ENCODE measurements around the gene MTA3. TPM values are rescaled to one million over a fixed set of nuclear protein-coding genes. Genes with fewer than 3 reads are reported as not detected.

The MTA3 gene
- total and polyA plus RNA-seq, 2 donors (not counting 3 experiments of a cell fraction or from before 2014, with no cell fraction given) = 36.3 to 53.3 TPM

- Histone ChIP-seq H3K27ac (ENCODE audit: insufficient read depth, low read depth, low read length) (no peak overlapping the region), H3K4me3 (replicated peaks in 1 of 3; ENCODE audit: insufficient read depth in 1 of 3, low read depth in 1 of 3, low read length in 3 of 3) (no peak overlapping the region), H4K20me1 (replicated peaks; ENCODE audit: control insufficient read depth, extremely low read depth, insufficient read depth, low read length) (no peaks in the 10 kb centered on the region), H3K4me1 (ENCODE audit: control insufficient read depth, extremely low read depth, insufficient read depth, low read length) (no peaks in the 10 kb centered on the region), H3K27me3 (ENCODE audit: control insufficient read depth in 2 of 2, insufficient read depth in 2 of 2, low read length in 2 of 2) (no peaks in the 10 kb centered on the region), H3K9ac (replicated peaks; ENCODE audit: extremely low read depth, insufficient read depth, low read length) (no peak overlapping the region), H2AFZ (ENCODE audit: low read depth, low read length) (no peak overlapping the region), H3K79me2 (ENCODE audit: control insufficient read depth, insufficient read depth, low read length) (no peaks in the 10 kb centered on the region), H3K9me3 (replicated peaks; ENCODE audit: control insufficient read depth, insufficient read depth, low read length) (no peaks in the 10 kb centered on the region), H3K36me3 (ENCODE audit: control insufficient read depth in 2 of 2, extremely low read depth in 1 of 2, insufficient read depth in 2 of 2, low read length in 2 of 2) (peaks cover 0 to 3% of the 10 kb centered on the region in 2 experiments), H3K9me1 (replicated peaks; ENCODE audit: control insufficient read depth, extremely low read depth, insufficient read depth, low read length) (no peaks in the 10 kb centered on the region), H3K4me2 (ENCODE audit: insufficient read depth, low read length) (no peak overlapping the region)
- intact Hi-C loops (cut with micrococcal nuclease) (no loop called here), dilution Hi-C loops (cut with MboI; ENCODE audit: extremely low pct_ligation_motif_present, low sequenced_read_pairs) (no loop called here)
- ChIA-PET POLR2A (no interaction called here), CTCF (no interaction called here)
- FAIRE-seq (no peak), DNase-seq (ENCODE audit: low read depth, low spot score) (no peak)
- TF ChIP-seq JUN (IDR thresholded peaks at IDR 0.05; ENCODE audit: borderline replicate concordance, insufficient read depth, insufficient read length, low read depth) (no peak), MAX (IDR thresholded peaks at IDR 0.05; ENCODE audit: insufficient read depth, insufficient read length) (no peak)
- no TSS peak for BruUV-seq (replicated peaks)
Measured at GRCh38 chr2:42723465-42723864, 155.0 kb downstream of the MTA3 start.

GRCh38 chr2:42724886-42725285 is 156.5 kb downstream of the MTA3 start:
- peaks cover 0 to 3% of the 10 kb centered on the region in 2 experiments for H3K36me3 ChIP-seq (ENCODE audit: control insufficient read depth in 2 of 2, extremely low read depth in 1 of 2, insufficient read depth in 2 of 2, low read length in 2 of 2)
- H3K4me3 ChIP-seq (replicated peaks in 1 of 3; ENCODE audit: insufficient read depth in 1 of 3, low read depth in 1 of 3, low read length in 3 of 3) = no peak overlapping the region
- ChIA-PET POLR2A (no interaction called here), CTCF (interaction anchor here (1.4 to 1.6 kb wide), 2 partner anchors 9 to 14 kb away, joined by 3 to 4 read pairs; no protein-coding TSS in a partner anchor)
- H3K4me1 ChIP-seq (ENCODE audit: control insufficient read depth, extremely low read depth, insufficient read depth, low read length) = no peaks in the 10 kb centered on the region
- dilution Hi-C loops (cut with MboI; ENCODE audit: extremely low pct_ligation_motif_present, low sequenced_read_pairs) = no loop called here
- H2AFZ ChIP-seq (ENCODE audit: low read depth, low read length) = no peak overlapping the region
- intact Hi-C loops (cut with micrococcal nuclease) = no loop called here
- no peak overlapping the region for H3K27ac ChIP-seq (ENCODE audit: insufficient read depth, low read depth, low read length)
- DNase-seq (ENCODE audit: low read depth, low spot score) (no peak), FAIRE-seq (no peak)
- no peaks in the 10 kb centered on the region for H3K27me3 ChIP-seq (ENCODE audit: control insufficient read depth in 2 of 2, insufficient read depth in 2 of 2, low read length in 2 of 2)
- no peak overlapping the region for H3K4me2 ChIP-seq (ENCODE audit: insufficient read depth, low read length)
- no peaks in the 10 kb centered on the region for H3K79me2 ChIP-seq (ENCODE audit: control insufficient read depth, insufficient read depth, low read length)
- no peak overlapping the region for H3K9ac ChIP-seq (replicated peaks; ENCODE audit: extremely low read depth, insufficient read depth, low read length)
- H4K20me1 ChIP-seq (replicated peaks; ENCODE audit: control insufficient read depth, extremely low read depth, insufficient read depth, low read length) = no peaks in the 10 kb centered on the region
- no TSS peak for BruUV-seq (replicated peaks)
- no peak for TF ChIP-seq MAX (IDR thresholded peaks at IDR 0.05; ENCODE audit: insufficient read depth, insufficient read length)
- TF ChIP-seq POLR2AphosphoS5 (IDR thresholded peaks at IDR 0.05; ENCODE audit: insufficient read depth, low read depth, low read length) = no peak
- no peak for TF ChIP-seq EZH2 (IDR thresholded peaks at IDR 0.05; ENCODE audit: borderline replicate concordance, low read depth, low read length, severe bottlenecking)
- TF ChIP-seq CTCF (IDR thresholded peaks at IDR 0.05; ENCODE audit: extremely low read depth in 1 of 2, insufficient read depth in 1 of 2, low read depth in 1 of 2, low read length in 2 of 2) = no peak
- no peak for TF ChIP-seq GATA2 (IDR thresholded peaks at IDR 0.05; ENCODE audit: insufficient read depth, insufficient read length, low read depth, low read length)
- no peak for TF ChIP-seq FOS (IDR thresholded peaks at IDR 0.05; ENCODE audit: borderline replicate concordance, insufficient read depth, low read length)
- TF ChIP-seq POLR2A (IDR thresholded peaks at IDR 0.05; ENCODE audit: low read depth, low read length) = no peak
- H3K9me3 ChIP-seq (replicated peaks; ENCODE audit: control insufficient read depth, insufficient read depth, low read length) = no peaks in the 10 kb centered on the region
- no peaks in the 10 kb centered on the region for H3K9me1 ChIP-seq (replicated peaks; ENCODE audit: control insufficient read depth, extremely low read depth, insufficient read depth, low read length)

All from endothelial cell of umbilical vein (primary cell).